GM21528 (cell line): ENCODE data around the gene HMGN1.
"Not testable (repeated sequence)": the region's sequence is repeated elsewhere in the genome, so short reads cannot be mapped to it uniquely, and the experiment has no call there.

ENCODE experiments used
- ATAC-seq: cut with Tn5 transposase; IDR thresholded peaks from one replicate; pipeline ENCODE4 v1.9.1; 2021; ENCODE audit warnings: mild to moderate bottlenecking, moderate library complexity; ENCODE audit not compliant: unreplicated experiment, low FRiP score

The HMGN1 gene

GRCh38 chr21:39348355-39349210 lies at the start of gene HMGN1:
TSS of gene HMGN1 (minus strand) at chr21:39349088. CDS start at chr21:39348917, 171 bp downstream.
- ATAC-seq: peak; percentile 51

GRCh38 chr21:39397646-39398385 lies 48.9 kb upstream of the HMGN1 start:
- no peak for ATAC-seq

GRCh38 chr21:39392981-39393380 lies 44.1 kb upstream of the HMGN1 start:
- ATAC-seq: no peak

GRCh38 chr21:39390212-39390765 lies 41.4 kb upstream of the HMGN1 start:
- ATAC-seq: no peak

- ATAC-seq: peak; percentile 17
Observed at GRCh38 chr21:39388811-39389155, 39.9 kb upstream of the HMGN1 start.

- peak; percentile 78 for ATAC-seq
Observed at GRCh38 chr21:39388038-39388810, 39.3 kb upstream of the HMGN1 start.

GRCh38 chr21:39387461-39388037 lies 38.7 kb upstream of the HMGN1 start:
- no peak for ATAC-seq

GRCh38 chr21:39386899-39387298 lies 38.0 kb upstream of the HMGN1 start:
- ATAC-seq: no peak

GRCh38 chr21:39386194-39386593 lies 37.3 kb upstream of the HMGN1 start:
- no peak for ATAC-seq

- ATAC-seq: no peak
Observed at GRCh38 chr21:39385299-39386145, 36.6 kb upstream of the HMGN1 start.

GRCh38 chr21:39384674-39385298 lies 35.9 kb upstream of the HMGN1 start:
- no peak for ATAC-seq

- not testable (repeated sequence) for ATAC-seq
Observed at GRCh38 chr21:39382096-39382495, 33.2 kb upstream of the HMGN1 start.

- no peak for ATAC-seq
Observed at GRCh38 chr21:39381009-39381408, 32.1 kb upstream of the HMGN1 start.

- peak; percentile 94 for ATAC-seq
Observed at GRCh38 chr21:39379986-39380891, 31.4 kb upstream of the HMGN1 start.

GRCh38 chr21:39377444-39378050 lies 28.7 kb upstream of the HMGN1 start:
- ATAC-seq: no peak

- ATAC-seq: no peak
Observed at GRCh38 chr21:39375446-39375845, 26.6 kb upstream of the HMGN1 start.

- no peak for ATAC-seq
Observed at GRCh38 chr21:39374046-39374445, 25.2 kb upstream of the HMGN1 start.

GRCh38 chr21:39373634-39374033 lies 24.7 kb upstream of the HMGN1 start:
- ATAC-seq: no peak
